HG03064 (cell line): Measurements from ENCODE around the gene MAMDC2.
"Not testable (repeated sequence)": the region's sequence is repeated elsewhere in the genome, so short reads cannot be mapped to it uniquely, and the experiment has no call there.

Experiments
- ATAC-seq: cut with Tn5 transposase; IDR thresholded peaks from one replicate; pipeline ENCODE4 v1.9.1; 2021; ENCODE audit warnings: low read depth; ENCODE audit not compliant: unreplicated experiment

The MAMDC2 gene

DNA sequence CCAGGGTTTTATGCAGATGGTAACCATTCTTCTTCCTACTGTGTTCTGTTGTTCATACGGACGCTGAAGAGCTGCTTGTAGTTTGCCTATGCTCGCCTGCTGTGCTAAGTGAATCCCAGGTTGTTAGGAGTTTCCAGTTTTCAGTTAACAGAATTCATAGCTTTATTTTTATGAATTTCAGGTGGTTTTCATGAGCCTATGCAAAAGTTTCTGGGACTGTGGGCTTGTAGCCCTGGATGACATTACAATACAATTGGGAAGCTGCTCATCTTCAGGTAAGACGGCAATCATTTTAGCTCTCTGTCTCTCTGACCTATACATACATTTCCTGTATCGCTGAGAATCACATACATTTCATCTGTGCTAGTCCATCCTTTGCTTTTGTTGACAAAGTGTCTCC, 124.9 kb downstream of the MAMDC2 start:
- ATAC-seq = no peak

DNA sequence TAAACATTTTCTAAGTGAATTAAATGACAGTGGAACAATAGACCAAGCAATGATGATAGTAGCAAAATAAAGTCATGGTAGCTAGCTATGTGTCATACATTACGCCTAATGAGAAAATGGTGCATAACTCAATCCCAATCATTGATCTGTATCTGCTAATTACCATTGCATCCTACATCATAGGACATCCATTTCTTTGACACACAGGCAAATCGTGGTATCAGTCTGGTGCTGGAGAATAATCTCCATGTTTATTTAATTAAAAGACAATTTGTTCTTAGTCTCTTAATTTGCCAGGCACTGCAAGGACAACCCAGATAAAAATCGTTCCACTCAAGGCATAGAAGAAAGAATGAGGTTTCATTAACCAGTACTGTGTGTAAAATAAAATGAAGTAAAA, 125.6 kb downstream of the MAMDC2 start:
- ATAC-seq = no peak

DNA sequence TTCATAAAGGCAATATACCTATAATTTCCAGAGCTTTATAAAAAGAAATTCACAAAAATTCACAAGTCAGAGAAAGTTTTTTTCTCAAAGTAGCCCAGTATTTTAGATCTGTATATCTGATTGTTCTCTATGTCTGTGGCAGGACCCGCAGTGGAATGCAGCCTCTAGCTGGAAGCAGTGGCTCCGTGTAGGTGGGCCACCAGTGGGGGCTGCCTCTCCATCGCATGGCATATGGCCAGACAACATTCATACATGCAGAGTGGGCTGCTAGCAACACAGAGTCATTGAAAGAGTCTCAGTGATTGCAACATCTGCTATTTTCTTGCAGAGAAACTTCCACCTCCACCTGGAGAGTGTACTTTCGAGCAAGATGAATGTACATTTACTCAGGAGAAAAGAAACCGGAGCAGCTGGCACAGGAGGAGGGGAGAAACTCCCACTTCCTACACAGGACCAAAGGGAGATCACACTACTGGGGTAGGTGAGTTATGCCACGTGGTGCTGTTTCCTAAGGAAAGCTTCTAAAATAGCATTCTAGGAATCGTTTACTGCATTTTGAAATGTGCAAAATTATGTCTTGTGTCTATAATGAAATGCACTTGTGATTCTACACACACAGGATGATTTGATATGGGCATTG, 126.6 kb downstream of the MAMDC2 start:
- no peak for ATAC-seq

DNA sequence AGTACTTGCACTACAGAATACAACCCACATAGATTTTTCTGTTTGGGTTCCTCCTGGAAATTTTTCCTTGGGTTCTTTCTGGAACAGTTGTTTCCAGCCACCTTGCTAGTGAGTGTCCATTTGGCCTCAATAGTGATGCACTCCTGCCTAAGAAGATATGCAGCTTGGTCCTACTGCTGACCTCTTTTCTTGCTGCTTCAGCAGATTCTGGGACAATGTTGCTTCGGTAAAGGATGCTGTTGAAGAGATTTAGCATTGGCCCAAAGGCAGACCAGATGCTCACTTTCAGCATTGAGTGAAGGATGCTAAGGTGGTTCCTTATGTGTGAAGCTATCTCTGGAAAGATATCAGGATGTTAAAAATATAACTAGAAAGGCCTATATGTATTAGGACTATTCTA, 128.9 kb downstream of the MAMDC2 start:
- no peak for ATAC-seq

DNA sequence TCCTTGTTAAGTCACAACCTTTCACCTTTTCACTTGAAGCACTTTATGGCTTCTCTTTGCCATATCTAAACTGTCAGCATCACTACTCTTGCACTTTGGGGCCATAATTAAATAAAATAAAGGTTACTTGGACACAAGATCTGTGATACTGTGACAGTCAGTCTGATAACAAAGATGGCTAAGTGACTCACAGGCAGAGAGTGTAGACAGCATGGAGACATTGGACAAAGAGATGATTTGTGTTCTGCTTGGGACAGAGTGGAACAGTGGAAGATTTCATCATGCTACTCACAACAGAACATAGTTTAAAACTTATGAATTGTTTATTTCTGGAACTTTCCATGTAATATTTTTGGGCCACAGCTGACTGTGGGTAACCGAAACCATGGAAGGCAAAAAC, 133.5 kb downstream of the MAMDC2 start:
- ATAC-seq = no peak

DNA sequence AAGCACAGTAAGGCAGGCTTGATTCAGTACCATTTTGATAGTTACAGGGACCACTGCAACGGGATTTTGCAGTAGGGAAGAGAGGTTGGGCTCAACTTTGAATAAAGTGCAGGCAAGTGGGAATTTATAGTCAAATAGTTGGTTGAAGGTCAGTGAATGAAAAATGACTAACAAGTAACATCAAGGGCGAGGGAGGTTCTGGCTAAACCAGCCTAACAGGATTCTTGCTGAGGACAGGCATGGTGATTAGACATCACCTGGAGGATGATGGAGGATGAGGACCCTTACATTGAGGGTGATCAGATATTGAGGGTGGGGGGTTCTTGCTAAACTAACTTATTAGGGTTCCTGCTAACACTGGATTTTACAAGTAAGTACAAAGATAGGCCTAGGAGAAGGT, 149.1 kb downstream of the MAMDC2 start:
- no peak for ATAC-seq

DNA sequence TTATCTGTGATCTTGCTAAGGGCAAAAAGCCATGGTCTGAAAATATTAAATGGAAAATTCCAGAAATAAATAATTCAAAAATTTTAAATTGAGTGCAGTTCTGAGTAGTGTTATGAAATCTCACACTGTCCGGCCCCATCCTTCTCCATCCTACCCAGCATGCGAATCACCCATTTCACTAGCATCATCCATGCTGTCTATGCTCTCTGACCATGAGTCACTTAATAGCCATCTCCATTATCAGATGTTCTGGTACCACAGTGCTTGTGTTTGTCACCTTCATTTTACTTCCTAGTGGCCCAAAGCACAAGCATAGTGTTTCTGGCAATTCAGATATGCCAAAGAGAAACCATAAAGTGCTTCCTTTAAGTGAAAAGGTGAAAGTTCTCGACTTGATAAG, 151.8 kb downstream of the MAMDC2 start:
- no peak for ATAC-seq

DNA sequence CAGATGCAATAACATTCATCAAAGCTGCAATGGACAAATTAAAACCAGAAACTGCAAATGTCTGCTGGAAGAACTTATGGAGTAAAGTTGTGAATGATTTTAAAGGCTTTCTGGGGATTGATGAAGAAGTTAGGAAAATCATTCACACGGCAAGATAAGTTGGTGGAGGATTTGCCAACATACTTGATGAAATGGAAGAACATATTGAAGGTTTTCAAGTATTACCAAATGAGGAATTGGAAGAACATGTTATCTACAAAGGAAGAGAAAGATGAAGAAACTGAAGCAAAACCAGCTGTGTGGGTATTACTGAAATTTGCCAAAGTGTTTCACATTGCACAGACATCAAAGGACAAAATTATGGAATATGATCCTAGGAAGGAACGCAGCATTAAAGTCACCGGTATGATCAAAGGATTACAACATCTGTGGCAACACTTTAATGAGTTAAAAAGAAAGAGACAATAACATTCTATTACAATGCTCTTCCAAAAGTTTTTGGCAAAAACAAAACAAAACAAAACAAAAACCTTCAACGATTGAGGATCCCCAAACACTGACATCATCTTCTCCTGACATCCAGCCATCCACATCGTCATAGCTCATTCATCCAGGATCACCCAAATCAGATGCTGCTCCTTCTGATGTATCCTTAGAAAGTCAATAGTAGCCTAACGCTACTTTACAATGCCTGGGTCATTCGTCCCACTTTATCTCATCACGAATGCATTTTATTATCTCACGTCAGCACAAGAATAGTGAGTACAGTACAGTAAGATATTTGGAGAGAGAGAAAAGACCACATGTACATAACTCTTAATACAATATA, 153.8 kb downstream of the MAMDC2 start:
- ATAC-seq = no peak

DNA sequence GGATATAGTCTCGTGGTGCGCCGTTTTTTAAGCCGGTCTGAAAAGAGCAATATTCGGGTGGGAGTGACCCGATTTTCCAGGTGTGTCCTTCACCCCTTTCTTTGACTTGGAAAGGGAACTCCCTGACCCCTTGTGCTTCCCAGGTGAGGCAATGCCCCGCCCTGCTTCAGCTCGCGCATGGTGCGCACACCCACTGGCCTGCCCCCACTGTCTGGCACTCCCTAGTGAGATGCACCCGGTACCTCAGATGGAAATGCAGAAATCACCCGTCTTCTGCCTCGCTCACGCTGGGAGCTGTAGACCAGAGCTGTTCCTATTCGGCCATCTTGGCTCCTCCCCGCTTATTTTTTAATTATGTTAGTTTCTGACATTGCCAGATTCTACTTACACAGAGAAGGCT, 161.1 kb downstream of the MAMDC2 start:
- ATAC-seq = not testable (repeated sequence)

DNA sequence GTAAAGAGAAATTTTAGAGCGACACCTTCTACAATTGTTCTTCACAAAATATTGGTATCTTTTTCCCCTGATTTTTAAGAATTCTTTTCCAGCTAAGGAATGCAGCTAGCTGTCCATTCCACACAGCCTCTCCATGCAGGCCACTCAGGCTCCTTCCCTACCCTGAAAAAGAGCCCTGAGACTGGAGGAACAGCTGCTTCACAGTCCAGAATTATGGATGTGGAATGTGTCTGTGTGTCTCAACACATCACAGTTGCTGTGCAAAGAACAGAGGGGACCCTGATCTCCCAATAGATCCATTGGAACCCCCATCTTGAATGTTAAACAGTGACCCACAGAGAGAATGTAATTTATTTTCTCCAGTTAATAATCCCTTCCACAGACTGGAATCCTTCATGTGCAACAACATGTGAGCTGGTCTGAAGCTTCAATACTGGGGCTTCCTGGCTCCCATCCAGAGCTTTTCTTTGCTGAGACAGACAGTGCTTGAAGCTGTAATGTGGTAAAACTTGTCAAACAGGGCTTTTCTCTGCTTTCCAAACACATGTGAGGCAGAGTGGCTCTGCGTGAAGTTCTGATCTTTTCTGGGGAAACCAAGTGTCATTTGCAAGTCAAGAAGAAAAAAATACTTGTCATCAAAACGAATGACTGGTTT, 161.8 kb downstream of the MAMDC2 start:
- ATAC-seq = no peak

DNA sequence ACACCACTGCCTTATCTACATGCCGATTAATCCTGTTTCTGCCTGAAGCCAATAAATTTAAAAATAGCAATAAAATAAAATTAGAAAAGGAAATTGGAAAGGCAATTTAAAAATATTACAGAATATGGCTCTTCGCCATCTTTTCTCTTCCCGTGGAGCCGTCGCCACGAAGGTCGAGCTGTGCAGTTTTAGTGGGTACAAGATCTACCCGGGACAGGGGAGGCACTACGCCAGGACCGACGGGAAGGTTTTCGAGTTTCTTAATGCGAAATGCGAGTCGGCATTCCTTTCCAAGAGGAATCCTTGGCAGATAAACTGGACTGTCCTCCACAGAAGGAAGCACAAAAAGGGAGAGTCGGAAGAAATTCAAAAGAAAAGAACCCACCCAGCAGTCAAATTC, 173.4 kb downstream of the MAMDC2 start:
- ATAC-seq = no peak

DNA sequence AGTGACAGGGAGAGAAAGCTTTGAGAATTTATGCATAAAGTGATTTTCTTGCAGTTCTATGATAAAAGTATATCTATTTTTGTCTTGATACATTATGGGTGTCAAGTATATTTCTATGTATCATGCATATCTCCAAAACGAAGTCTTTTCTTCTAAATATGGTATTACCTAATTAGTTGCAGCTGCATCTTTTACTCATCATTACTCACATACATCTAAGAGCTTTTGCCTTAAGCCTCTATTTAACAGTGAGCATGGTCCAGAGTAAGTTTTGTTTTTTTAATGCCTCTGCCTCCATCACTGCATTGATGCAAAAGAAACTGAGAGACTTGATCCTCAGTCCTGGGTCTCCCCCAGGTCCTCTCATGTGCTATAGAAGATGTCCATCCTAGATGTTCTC, 175.1 kb downstream of the MAMDC2 start:
- ATAC-seq = no peak

DNA sequence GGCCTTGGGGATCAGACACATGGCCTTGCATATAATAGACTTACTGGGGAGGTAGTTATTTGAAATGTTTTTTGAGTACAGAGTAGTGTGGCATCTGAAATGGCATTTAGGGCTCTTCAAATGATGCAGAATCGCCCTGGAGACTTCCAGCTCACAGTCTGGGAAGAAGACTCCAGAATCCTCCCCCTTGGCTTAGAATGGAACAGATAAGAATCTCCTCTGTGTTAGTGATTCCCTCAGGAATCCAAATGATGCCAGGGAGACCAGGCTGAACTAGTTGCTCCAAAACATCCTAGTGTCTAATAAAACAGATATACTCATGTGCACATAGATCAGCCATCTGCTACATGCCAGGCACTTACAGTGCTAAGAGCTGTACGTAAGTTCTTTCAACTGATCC, 176.6 kb downstream of the MAMDC2 start:
- no peak for ATAC-seq

DNA sequence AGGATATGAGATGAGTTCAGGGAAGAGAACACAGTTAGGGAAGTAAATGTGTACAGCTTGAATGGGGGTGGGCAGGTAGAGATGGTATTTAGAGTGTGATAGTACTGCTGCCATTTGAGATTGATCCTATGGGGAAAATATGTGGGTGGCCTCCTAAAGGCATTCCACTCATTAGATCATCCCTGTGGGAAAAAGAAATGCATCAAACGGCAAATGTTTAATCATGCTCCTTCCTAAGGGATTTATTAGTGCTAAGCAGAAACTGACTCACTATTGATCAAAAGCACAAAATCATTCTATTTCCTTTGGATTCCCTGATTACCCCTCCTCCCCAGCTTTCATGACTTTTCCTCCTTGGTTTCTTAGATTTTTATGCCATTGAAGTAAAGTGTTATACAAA, 178.7 kb downstream of the MAMDC2 start:
- no peak for ATAC-seq

DNA sequence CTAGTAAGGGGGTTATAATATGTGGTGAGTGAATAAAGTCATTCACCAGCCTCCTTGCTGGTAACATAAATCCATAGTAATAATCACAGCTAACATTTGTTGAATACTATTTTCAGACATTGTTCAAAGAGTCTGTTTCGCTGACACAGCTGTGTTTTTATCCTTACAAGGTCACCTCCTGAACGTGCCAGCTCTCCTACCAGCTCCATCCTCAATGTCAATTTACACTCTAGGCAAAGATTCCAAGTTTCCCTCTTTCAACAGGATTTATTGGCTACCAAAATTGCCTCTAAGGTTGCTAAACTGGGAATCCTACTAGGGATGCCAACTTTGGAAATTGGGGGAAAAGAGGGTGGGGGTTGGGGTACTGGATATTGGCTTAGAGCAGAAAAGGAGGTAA, 184.5 kb downstream of the MAMDC2 start:
- no peak for ATAC-seq

DNA sequence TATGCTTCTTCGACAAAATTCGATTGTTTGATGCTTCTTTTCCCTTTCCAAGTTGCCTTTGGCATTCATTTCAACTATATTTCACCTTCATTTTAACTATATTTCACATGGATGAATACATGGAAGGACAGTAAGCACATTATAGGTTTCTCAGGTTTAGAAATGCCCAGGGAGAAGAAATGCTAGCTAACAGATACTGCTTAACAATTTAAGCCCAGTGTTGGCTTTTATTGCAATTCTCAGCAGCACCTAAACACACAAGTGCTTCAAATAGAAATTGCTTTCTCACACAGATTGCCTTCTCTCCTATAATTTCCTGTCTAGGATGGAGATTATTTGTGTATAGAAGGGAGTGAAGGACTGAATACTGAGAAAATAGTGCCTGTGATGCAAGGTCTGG, 185.0 kb downstream of the MAMDC2 start:
- ATAC-seq = no peak

DNA sequence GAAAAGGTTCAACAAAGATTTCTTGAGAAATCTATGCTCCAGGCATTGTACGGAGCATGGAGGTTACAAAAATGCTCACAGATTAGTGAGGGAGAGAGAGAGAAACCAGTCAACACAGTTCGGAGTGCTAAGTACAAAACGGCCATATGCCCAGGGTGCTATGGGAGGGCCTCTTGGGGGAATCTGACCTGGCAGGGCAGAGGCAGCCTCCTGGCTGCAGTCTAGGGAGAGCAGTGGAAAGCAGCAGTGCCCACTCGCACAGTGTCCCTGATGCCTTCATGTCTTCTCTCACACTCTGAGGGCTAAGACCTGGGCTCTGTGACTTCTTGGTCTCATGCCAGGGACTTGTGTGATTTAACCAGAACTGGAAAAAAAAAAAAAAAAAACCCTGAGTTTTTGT, 185.4 kb downstream of the MAMDC2 start:
- ATAC-seq = no peak

DNA sequence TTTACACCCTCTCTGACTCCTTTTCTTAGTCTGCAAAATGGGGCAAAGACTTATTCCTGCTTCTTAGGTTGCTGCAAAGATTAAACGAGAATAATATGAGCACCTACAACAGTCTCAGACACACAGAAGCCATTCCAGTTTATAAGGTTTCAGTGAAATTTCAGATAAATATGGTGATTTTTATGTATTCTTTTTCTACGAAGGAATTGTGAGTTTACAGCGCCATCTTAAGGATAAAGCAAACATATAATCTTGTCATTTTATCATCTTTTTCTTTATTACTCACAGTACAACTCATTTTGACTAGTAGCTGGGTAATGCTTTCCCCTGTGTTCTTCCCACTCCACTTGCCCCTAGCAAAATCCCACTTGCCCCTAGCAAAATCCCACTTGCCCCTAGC, 185.9 kb downstream of the MAMDC2 start:
- no peak for ATAC-seq

DNA sequence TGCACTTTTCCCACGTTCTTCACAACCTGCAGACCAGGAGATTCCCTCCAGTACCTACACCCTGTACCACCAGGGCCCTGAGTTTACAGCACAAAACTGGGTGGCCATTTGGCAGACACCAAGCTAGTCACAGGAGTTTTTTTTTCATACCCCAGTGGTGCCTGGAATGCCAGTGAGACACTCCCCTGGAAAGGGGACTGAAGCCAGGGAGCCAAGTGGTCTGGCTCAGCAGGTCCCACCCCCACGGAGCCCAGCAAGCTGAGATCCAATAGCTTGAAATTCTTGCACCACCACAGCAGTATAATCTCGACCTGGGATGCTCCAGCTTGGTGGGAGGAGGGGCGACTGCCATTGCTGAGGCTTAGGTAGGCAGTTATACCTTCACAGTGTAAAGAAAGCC, 188.8 kb downstream of the MAMDC2 start:
- ATAC-seq = no peak

DNA sequence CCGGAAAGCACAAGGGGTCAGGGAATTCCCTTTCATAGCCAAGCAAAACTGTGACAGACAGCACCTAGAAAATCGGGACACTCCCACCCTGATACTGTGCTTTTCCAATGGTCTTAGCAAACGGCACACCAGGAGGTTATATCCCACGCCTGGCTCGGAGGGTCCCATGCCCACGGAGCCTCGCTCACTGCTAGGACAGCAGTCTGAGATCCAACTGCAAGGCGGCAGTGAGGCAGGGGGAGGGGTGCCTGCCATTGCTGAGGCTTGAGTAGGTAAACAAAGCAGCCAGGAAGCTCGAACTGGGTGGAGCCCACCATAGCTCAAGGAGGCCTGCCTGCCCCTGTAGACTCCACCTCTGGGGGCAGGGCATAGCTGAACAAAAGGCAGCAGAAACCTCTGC, 190.6 kb downstream of the MAMDC2 start:
- ATAC-seq = not testable (repeated sequence)

DNA sequence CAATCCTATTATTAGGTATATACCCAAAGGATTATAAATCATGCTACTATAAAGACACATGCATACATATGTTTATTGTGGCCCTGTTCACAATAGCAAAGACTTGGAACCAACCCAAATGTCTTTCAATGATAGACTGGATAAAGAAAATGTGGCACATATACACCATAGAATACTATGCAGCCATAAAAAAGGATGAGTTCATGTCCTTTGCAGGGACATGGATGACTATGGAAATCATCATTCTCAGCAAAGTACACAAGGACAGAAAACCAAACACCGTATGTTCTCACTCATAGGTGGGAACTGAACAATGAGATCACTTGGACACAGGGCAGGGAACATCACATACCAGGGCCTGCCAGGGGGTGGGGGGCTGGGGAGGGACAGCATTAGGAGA, 202.3 kb downstream of the MAMDC2 start:
- ATAC-seq = not testable (repeated sequence)

DNA sequence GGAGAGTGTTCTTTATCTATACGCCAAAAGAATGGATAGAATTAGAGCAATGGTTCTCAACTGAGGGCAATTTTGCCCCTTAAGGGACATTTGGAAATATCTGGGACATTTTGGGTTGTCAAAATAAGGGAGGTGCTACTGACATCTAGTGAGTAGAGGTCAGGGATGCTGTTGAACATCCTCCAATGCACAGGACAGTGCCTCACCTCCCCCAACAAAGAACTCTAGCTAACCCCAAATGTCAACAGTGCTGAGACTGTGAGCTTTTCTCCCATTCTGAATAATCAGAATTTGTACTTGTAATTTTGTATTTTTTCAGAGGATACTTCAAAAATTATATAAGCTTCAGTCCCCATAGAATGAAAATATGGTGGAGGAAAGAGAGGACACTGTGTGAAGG, 206.6 kb downstream of the MAMDC2 start:
- ATAC-seq = no peak
